HG03521 (cell line): ENCODE data around the gene ERGIC1.

Experiments
- ATAC-seq: cut with Tn5 transposase; IDR thresholded peaks from one replicate; pipeline ENCODE4 v1.9.1; 2021; ENCODE audit warnings: mild to moderate bottlenecking, moderate library complexity; ENCODE audit not compliant: unreplicated experiment

ERGIC1 gene

GRCh38 chr5:172898843-172899369 is 64.9 kb downstream of the ERGIC1 start:
- no peak for ATAC-seq

GRCh38 chr5:172899436-172899835 is 65.4 kb downstream of the ERGIC1 start:
- no peak for ATAC-seq

- no peak for ATAC-seq
These were observed 67.1 kb downstream of the ERGIC1 start for GRCh38 chr5:172901012-172901780.

- no peak for ATAC-seq
These were observed 67.9 kb downstream of the ERGIC1 start for GRCh38 chr5:172901788-172902496.

- ATAC-seq, result no peak
These were observed 68.7 kb downstream of the ERGIC1 start for GRCh38 chr5:172902497-172903472.

- no peak for ATAC-seq
These were observed 69.7 kb downstream of the ERGIC1 start for GRCh38 chr5:172903790-172904189.

GRCh38 chr5:172904312-172904642 is 70.2 kb downstream of the ERGIC1 start:
- no peak for ATAC-seq

GRCh38 chr5:172904643-172905345 is 70.7 kb downstream of the ERGIC1 start:
- no peak for ATAC-seq

- no peak for ATAC-seq
These were observed 71.5 kb downstream of the ERGIC1 start for GRCh38 chr5:172905346-172906140.

- no peak for ATAC-seq
These were observed 72.4 kb downstream of the ERGIC1 start for GRCh38 chr5:172906436-172906835.

GRCh38 chr5:172906888-172907287 is 72.8 kb downstream of the ERGIC1 start:
- no peak for ATAC-seq

- ATAC-seq, result no peak
These were observed 73.6 kb downstream of the ERGIC1 start for GRCh38 chr5:172907657-172908056.

GRCh38 chr5:172908662-172909061 is 74.6 kb downstream of the ERGIC1 start:
- no peak for ATAC-seq

GRCh38 chr5:172909931-172910502 is 76.0 kb downstream of the ERGIC1 start:
- no peak for ATAC-seq

GRCh38 chr5:172910828-172911627 is 77.0 kb downstream of the ERGIC1 start:
- no peak for ATAC-seq

- no peak for ATAC-seq
These were observed 77.5 kb downstream of the ERGIC1 start for GRCh38 chr5:172911628-172911880.

- ATAC-seq, result no peak
These were observed 77.9 kb downstream of the ERGIC1 start for GRCh38 chr5:172911976-172912375.

GRCh38 chr5:172913117-172913850 is 79.2 kb downstream of the ERGIC1 start:
- no peak for ATAC-seq
